ENCODE data around the gene KIRREL2. TPM values are rescaled to one million over a fixed set of nuclear protein-coding genes. Genes with fewer than 3 reads are reported as not detected.

The KIRREL2 gene
- total and polyA plus RNA-seq, 9 of the 15 experiments (the other 6 are each of a cell fraction or from before 2014, with no cell fraction given): 0.01 to 0.12 (median 0.09) TPM; not detected in 4

- no peak for TF ChIP-seq SETDB1 (IDR thresholded peaks at IDR 0.05; ENCODE audit: low read length)
- TF ChIP-seq GTF2B (IDR thresholded peaks at IDR 0.05; ENCODE audit: extremely low read depth, insufficient read length): no peak
- TF ChIP-seq ARID2 (IDR thresholded peaks at IDR 0.05): no peak
- in situ Hi-C loops (cut with MboI) (no loop called here), intact Hi-C loops (cut with micrococcal nuclease) (no loop called here)
- H3K36me3 ChIP-seq (ENCODE audit: control insufficient read depth, insufficient read depth, low read length): peaks cover 21% of the 10 kb centered on the region; the same call in 1 of the 3 replicates
- H3K4me3 ChIP-seq: no peak overlapping the region
- H3K9me1 ChIP-seq (ENCODE audit: control insufficient read depth, insufficient read depth, low read length): no peaks in the 10 kb centered on the region
- peak overlapping the region; percentile 84 for H2AFZ ChIP-seq (ENCODE audit: low read depth, low read length)
- H3K27ac ChIP-seq (ENCODE audit: extremely low read depth, low read depth, low read length): no peak overlapping the region
- no peaks in the 10 kb centered on the region for H4K20me1 ChIP-seq (replicated peaks; ENCODE audit: control insufficient read depth, insufficient read depth, low read length)
- H3K4me1 ChIP-seq (replicated peaks in 1 of 2; ENCODE audit: control insufficient read depth in 2 of 2, insufficient read depth in 2 of 2, low read length in 2 of 2): peaks cover 13 to 37% of the 10 kb centered on the region in 2 experiments; a peak in 4 of 5 replicates
- no peaks in the 10 kb centered on the region for H3K27me3 ChIP-seq (ENCODE audit: control insufficient read depth in 2 of 2, insufficient read depth in 2 of 2, low read length in 2 of 2)
- H3K4me2 ChIP-seq (ENCODE audit: insufficient read depth, low read length): 0 out of 2 replicates have a peak overlapping the region, but pooled peaks have one; percentile 95
- FAIRE-seq (no peak), ATAC-seq (no peak), DNase-seq (ENCODE audit: extremely low read depth in 1 of 4, low spot score in 3 of 4) (no peak)
- H3K9me3 ChIP-seq (replicated peaks; ENCODE audit: control insufficient read depth, insufficient read depth, low read depth, low read length): no peaks in the 10 kb centered on the region
- peak overlapping the region in 1 of 2 experiments; percentile 95; a peak in 2 of 4 replicates for H3K9ac ChIP-seq (ENCODE audit: insufficient read depth in 1 of 2, low read depth in 2 of 2, low read length in 2 of 2)
- peaks cover 19% of the 10 kb centered on the region; the same call in 2 of the 3 replicates for H3K79me2 ChIP-seq (ENCODE audit: control insufficient read depth, insufficient read depth, low read length)
- ChIA-PET POLR2A (interaction anchor here (0.6 to 1.2 kb wide), 3 partner anchors 9 to 32 kb away, joined by 3 to 4 read pairs (median 3); no protein-coding TSS in a partner anchor), CTCF (ENCODE audit: low intra/inter-chr PET ratio) (no interaction called here)
- no TSS peak for BruUV-seq (replicated peaks)
- 44% methylated on average over 1 of the region's 2 CpGs for WGBS (ENCODE audit: insufficient coverage, low coverage, missing lambda C conversion rate)
Observed at GRCh38 chr19:35901055-35901644, 44.4 kb downstream of the KIRREL2 start.
